ENCODE results near the gene OR5D16.
"Not testable (repeated sequence)": the region's sequence is repeated elsewhere in the genome, so short reads cannot be mapped to it uniquely, and the experiment has no call there.

Gene OR5D16

GRCh38 chr11:55838452-55838851 is at the start of gene OR5D16:
TSS of gene OR5D16 (plus strand) at chr11:55838752. CDS start at chr11:55838752, 0 bp downstream.
- DNase-seq: no peak

DNA sequence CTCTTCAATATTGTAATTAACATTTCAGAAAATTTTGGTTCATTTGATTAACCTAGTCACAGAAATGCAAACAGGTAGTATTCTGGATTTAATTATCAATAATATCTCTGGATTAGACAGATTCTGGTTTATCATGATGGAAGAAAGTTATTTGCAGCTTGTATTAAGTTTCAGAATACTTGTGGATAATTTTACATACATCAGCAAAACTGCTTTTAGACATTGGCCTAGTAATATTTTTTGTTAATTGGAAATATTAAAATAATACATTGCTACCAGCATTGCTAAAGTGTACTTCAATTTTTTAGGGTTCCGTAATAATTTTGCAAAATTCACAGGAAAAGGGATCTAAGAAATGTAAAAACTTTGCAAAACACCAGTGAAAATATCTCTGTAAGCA is 46.9 kb upstream of the OR5D16 start:
- no peak for DNase-seq

- no peak for DNase-seq
Observed at GRCh38 chr11:55793321-55793720, 45.2 kb upstream of the OR5D16 start.

- no peak for DNase-seq
Observed at GRCh38 chr11:55795256-55795655, 43.3 kb upstream of the OR5D16 start, which contains the start of gene OR5D14. TSS of gene OR5D14 (plus strand) at chr11:55795556. CDS start at chr11:55795556, 0 bp downstream.

DNA sequence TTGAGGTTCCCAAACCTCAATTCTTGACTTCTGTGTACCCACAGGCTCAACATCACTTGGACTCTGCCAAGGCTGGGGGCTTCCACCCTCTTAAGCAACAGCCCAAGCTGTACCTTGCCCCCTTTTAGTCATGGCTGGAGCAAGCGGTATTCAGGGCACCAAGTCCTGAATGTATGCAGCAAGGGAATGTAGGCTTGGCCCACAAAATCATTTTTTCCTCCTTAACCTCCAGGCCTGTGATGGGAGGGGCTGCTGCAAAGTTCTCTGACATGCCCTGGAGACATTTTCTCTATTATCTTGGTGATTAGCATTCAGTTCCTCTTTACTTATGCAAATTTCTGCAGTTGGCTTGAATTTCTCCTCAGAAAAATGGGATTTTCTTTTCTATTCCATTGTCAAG is 32.3 kb upstream of the OR5D16 start:
- no peak for DNase-seq

GRCh38 chr11:55811067-55811466 is 27.5 kb upstream of the OR5D16 start, which contains the start of gene OR5L1:
TSS of gene OR5L1 (plus strand) at chr11:55811367. CDS start at chr11:55811467, 100 bp downstream.
- DNase-seq: no peak

DNA sequence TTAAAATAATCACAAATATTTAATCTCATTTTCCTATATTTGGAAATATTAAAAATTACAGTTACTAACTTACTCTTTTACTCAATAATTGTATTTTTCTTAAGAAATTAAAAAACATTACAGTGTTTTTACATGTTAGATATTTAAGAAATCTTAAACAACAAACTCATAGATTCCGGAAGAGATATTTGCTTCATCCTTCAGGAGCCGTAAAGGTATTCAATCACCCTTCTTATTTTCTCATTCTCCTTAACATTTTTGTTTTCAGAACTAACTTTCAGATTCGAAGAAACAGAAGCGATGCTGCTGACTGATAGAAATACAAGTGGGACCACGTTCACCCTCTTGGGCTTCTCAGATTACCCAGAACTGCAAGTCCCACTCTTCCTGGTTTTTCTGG is 19.2 kb upstream of the OR5D16 start, which contains the start of gene OR5D18:
Gene OR5D18 (plus strand): TSS at position 301 of the 400 bp plus-strand sequence. CDS start 0 bp downstream, at position 301.
- no peak for DNase-seq

DNA sequence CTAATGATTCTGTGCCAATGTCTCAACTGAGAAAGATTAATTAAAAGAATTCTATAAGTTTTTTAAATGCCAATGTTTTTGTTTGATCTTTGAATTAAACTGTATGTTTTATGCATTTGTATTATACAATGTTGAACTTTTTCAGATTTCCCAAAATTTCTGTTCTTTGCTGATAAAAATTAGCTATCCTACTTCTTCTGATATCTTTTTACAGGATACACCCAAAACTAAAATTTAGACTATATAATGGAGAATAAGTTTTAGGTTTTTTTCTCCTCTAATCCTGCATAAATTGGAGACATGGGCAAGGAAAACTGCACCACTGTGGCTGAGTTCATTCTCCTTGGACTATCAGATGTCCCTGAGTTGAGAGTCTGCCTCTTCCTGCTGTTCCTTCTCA is 11.6 kb upstream of the OR5D16 start, which contains the start of gene OR5L2:
Gene OR5L2 (plus strand): TSS at position 301 of the 400 bp plus-strand sequence. CDS start 0 bp downstream, at position 301.
- DNase-seq: no peak

DNA sequence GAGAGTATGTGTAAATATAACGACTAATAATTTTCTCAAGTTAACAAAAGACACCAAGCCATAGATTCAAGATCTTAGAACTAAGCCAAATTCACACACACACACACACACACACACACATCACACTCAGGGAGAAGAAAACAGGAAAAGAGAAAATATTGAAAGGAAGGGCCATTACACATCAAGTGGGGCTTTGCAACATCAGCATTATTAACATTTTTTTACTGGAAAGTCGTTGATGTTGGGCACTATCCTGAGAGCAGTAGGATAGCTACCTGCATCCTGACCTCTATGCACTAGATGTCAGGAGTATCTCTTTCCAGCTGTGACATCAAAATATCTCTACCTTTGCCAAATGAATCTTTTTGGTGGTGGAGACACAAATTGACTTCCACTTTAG is 8.9 kb downstream of the OR5D16 start:
- DNase-seq: no peak

DNA sequence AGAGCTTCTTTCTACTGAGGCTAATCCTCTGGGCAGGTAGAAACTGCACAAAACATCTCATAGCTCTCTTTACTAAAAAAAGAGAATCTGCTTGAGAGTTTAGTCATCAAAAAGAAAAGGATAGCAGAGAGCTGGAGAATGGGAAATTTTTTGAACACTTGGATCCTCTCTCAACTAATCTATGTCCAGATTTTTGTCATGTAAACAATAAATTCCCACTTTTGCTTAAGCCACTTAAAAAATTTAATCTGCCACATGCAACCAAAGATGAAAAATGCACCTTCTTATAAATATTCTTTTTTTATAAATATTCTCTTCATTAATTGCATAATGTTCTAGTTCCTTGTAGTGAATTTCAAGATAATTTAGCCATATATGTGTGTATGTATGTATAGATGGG is 10.5 kb downstream of the OR5D16 start:
- no peak for DNase-seq

- no peak for DNase-seq
Observed at GRCh38 chr11:55852141-55852540, 13.6 kb downstream of the OR5D16 start.

- no peak for DNase-seq
Observed at GRCh38 chr11:55854704-55855103, 16.2 kb downstream of the OR5D16 start.

GRCh38 chr11:55867354-55867753 is 28.8 kb downstream of the OR5D16 start:
- not testable (repeated sequence) for DNase-seq

- not testable (repeated sequence) for DNase-seq
Observed at GRCh38 chr11:55872731-55873130, 34.2 kb downstream of the OR5D16 start.

- peak; percentile 12 for DNase-seq
Observed at GRCh38 chr11:55873146-55873545, 34.6 kb downstream of the OR5D16 start.

GRCh38 chr11:55882997-55883396 is 44.4 kb downstream of the OR5D16 start, which contains the start of gene TRIM51:
TSS of gene TRIM51 (plus strand) at chr11:55883297. CDS start at chr11:55885429, 2,132 bp downstream.
- not testable (repeated sequence) for DNase-seq

- DNase-seq: not testable (repeated sequence)
Observed at GRCh38 chr11:55884995-55885394, 46.4 kb downstream of the OR5D16 start.

DNA sequence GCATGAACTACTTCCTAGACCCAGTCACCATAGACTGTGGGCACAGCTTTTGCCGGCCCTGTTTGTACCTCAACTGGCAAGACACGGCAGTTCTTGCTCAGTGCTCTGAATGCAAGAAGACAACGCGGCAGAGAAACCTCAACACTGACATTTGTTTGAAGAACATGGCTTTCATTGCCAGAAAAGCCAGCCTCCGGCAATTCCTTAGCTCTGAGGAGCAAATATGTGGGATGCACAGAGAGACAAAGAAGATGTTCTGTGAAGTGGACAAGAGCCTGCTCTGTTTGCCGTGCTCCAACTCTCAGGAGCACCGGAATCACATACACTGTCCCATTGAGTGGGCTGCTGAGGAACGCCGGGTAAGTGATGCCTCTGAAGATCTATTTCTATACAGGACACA is 46.9 kb downstream of the OR5D16 start:
- not testable (repeated sequence) for DNase-seq

Measured in NCI-H2227 treated with DMSO at 0.1 percent for 48 hours (cell line).